ENCODE results near the gene NMD3.
"Not testable (repeated sequence)": the region's sequence is repeated elsewhere in the genome, so short reads cannot be mapped to it uniquely, and the experiment has no call there.

Gene NMD3

DNA sequence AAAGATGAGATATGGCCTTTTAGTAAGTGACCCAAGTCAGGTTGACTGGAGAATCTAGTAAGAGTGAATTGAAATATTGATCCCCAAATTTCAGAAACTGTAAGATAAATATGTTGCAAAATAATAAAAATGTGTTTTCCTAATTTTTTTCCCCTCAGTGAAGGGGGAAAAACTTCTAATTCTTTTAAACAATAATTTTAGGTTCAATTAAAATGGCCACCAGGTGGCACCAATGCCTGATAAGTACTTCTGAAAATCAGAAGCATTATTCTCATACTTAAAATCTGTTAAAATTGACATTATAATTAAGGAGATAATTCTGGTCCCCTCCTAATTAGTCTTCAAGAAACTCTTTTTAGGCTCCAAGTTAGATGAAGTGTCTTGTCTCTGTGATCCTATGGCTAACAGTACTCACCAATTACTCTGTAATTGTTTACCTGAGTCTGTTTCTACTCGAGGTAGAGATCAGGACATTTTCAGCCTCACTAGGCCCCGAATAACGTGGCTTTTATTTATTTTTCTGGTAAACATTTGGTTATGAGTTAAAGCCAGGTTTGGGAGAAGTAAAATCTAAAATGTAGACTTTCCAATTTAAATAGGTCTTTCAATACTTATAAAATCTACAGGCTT lies 52.6 kb downstream of the NMD3 start:
- H3K27ac ChIP-seq = no peak overlapping the region
- TF ChIP-seq, protein P1, sequence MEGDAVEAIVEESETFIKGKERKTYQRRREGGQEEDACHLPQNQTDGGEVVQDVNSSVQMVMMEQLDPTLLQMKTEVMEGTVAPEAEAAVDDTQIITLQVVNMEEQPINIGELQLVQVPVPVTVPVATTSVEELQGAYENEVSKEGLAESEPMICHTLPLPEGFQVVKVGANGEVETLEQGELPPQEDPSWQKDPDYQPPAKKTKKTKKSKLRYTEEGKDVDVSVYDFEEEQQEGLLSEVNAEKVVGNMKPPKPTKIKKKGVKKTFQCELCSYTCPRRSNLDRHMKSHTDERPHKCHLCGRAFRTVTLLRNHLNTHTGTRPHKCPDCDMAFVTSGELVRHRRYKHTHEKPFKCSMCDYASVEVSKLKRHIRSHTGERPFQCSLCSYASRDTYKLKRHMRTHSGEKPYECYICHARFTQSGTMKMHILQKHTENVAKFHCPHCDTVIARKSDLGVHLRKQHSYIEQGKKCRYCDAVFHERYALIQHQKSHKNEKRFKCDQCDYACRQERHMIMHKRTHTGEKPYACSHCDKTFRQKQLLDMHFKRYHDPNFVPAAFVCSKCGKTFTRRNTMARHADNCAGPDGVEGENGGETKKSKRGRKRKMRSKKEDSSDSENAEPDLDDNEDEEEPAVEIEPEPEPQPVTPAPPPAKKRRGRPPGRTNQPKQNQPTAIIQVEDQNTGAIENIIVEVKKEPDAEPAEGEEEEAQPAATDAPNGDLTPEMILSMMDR (IDR thresholded peaks at IDR 0.05) = peak; percentile 77
- TF ChIP-seq ZFX (IDR thresholded peaks at IDR 0.05; ENCODE audit: borderline replicate concordance) = no peak

DNA sequence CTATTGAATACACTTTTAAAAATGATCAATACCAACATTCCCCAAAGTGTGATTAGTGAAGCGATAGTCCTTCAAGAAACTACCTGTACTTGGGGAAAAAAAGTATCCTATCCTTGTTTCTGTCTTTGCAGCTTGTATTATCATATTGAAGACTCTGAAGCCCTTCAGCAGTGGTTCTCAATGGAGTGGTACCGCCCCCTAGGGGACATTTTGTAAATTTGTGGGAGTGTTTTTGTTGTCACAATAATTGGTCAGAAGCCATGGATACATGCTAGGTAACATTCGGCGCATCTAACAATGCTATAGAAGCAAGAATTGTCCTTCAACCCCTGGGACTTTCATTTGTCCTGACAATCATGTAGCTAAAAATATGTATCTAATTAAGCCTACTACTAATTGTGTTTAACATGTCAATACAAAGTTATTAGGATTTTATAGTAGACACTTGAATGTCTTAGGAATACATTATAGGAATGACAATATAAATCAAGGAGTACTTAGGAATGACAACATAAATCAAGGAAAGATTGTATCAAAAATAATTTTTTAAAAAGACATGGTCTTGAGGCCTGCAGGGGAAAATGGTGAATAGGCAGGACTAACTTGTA lies 53.7 kb downstream of the NMD3 start:
- TF ChIP-seq, protein P1 (IDR thresholded peaks at IDR 0.05) = peak; percentile 79
- no peak for TF ChIP-seq ZFX (IDR thresholded peaks at IDR 0.05; ENCODE audit: borderline replicate concordance)
- no peak overlapping the region for H3K27ac ChIP-seq

DNA sequence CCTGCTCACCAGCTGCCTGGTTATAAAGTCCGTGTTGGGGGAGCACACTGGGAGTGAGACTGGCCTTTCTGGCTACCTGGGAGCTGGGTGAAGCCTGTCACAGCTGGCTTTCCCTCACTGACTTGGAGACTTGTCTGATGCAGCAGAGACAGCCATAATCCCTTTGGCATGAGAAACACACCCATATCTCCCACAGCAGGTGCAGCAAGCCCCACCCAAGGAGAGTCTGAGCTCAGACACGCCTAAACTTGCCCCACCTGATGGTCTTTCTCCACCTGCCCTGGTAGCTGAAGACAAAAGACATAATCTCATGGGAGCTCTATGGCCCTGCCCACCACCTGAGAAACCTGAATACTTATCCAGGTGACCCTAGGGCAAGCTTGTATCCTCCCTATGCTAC lies 54.8 kb downstream of the NMD3 start:
- TF ChIP-seq, protein P1 (IDR thresholded peaks at IDR 0.05) = no peak
- no peak for TF ChIP-seq ZFX (IDR thresholded peaks at IDR 0.05; ENCODE audit: borderline replicate concordance)

DNA sequence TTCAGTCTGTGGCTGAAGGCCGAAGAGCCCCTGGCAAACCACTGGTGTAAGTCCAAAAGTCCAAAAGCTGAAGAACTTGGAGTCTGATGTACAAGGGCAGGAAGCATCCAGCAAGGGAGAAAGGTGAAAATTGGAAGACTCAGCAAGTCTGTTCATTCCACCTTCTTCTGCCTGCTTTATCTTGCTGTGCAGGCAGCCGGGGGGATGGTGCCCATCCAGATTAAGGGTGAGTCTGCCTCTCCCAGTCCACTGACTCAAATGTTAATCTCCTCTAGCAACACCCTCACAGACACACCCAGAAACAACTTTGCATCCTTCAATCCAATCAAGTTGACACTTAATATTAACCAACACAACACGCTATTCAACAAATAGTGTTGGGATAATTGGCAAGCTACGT lies 61.3 kb downstream of the NMD3 start:
- not testable (repeated sequence) for H3K27ac ChIP-seq

More for the DNA sequence above, 54.8 kb downstream of the NMD3 start:
- H3K27ac ChIP-seq = no peak overlapping the region

DNA sequence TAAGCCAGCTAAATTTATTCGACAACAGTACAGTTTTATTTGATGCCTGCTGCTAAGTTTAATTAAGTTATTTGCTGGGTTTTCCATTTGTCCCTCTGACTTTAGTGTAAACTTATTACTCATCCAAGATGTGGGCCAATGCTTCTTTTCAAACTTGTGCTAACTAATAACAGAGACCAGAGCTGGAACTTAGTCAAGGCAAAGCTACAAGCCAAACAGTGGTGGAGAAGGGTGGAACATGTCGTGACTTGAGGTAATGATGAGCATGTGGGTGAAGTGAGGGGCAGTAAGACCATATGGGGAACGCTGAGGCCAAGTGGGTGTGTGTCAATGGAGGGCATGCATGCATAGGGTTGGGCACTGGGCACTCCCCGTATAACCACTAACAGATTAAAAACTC lies 63.9 kb downstream of the NMD3 start:
- no peak overlapping the region for H3K27ac ChIP-seq
- no peak for TF ChIP-seq ZFX (IDR thresholded peaks at IDR 0.05; ENCODE audit: borderline replicate concordance)
- TF ChIP-seq, protein P1 (IDR thresholded peaks at IDR 0.05) = no peak

DNA sequence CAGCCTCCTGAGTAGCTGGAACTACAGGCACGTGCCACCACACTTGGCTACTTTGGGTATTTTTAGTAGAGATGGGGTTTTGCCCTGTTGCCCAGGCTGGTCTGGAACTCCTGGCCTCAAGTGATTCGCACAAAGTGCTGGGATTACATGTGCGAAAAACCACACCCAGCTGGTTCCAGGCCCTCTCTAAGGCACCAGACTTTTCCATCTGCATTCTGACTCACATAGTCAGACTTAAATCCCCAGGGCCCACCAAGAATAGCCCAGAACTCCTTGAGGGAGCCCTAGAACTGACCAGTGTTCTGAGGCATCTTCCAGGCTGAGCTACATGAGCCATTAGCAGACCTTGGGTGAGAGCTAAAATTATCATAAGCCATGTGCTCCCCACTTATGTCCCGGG lies 68.1 kb downstream of the NMD3 start:
- H3K27ac ChIP-seq = no peak overlapping the region
- TF ChIP-seq, protein P1 (IDR thresholded peaks at IDR 0.05) = no peak
- TF ChIP-seq ZFX (IDR thresholded peaks at IDR 0.05; ENCODE audit: borderline replicate concordance) = no peak

DNA sequence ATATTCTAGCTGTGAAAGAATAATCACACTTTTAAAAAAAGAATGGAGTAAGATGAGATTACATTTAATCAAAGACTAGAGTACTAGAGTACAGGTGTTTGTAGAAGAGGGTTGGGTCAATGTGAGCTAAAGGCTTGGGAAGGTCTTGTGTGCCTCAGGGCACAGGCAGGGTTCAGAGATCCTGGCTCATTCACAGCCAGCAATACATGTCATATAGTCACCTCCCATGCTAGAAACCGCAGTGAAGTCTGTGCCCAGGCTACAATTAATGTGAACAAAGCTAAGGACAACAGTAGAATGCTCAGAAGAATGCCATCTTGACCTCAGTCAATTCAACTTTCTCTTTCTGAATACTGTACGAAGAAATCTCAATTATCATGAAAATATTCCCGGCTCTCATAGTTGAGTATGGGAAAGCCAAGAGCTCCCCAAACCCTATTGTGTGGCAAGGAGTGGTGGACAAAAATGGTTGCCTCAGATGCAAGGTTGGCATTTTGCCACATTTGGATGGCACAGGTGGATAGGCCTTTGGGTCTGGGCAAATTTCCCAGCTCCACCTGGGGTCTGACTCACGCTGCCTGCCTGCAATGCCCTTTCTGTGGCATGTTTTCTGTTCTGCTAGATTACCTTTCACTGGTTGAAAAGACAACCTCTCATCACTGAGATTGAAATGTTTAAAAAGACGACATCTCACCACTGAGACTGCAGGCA lies 70.2 kb downstream of the NMD3 start:
- TF ChIP-seq, protein P1 (IDR thresholded peaks at IDR 0.05) = no peak
- TF ChIP-seq ZFX (IDR thresholded peaks at IDR 0.05; ENCODE audit: borderline replicate concordance) = no peak
- no peak overlapping the region for H3K27ac ChIP-seq

All from 22Rv1 (cell line).